ENCODE measurements around the gene CNN3. TPM values are rescaled to one million over a fixed set of nuclear protein-coding genes. Genes with fewer than 3 reads are reported as not detected.

Gene CNN3
- total RNA-seq, 2 experiments from 2014 or later = not detected

DNA sequence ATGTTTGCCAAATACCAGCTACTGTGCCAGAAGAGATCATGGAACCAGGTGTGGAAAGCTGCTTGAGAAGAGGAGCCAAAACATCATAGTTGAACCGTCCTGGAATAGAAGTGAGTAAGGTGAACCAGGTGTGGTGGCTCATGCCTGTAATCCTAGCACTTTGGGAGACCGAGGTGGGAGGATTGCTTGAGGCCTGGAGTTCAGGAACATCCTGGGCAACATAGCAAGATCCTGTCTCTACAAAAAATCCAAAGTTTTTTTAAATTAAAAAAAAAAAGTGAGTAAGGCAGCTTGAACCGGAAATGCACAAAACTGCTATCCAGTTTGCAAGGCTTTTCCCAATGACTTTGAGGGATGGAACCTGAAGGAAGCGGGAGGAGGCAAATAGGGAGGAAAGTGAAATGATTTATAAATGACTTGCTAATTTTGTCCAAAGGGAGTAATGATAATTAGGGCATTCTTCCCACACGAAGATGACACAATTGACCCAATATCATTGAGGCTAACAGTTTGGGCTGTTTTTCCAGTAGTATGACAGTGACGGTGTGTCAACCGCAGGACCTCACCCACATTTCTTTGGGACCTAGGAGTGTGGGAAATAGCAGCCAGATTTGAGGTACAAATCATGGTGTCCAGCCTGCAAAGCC lies 1.5 kb upstream of the CNN3 start:
- Histone ChIP-seq H3K4me3 (ENCODE audit: low read depth, low read length, poor library complexity, severe bottlenecking) (no peak overlapping the region), H3K4me2 (ENCODE audit: low read length) (no peak overlapping the region), H3K9me3 (ENCODE audit: low read length) (no peaks in the 10 kb centered on the region), H3K4me1 (ENCODE audit: insufficient read depth, low read length, poor library complexity, severe bottlenecking) (no peaks in the 10 kb centered on the region), H3K9me2 (ENCODE audit: insufficient read depth, low read length) (no peaks in the 10 kb centered on the region), H3K36me3 (ENCODE audit: insufficient read depth, low read length) (no peaks in the 10 kb centered on the region), H4K20me1 (ENCODE audit: insufficient read depth, low read length) (no peaks in the 10 kb centered on the region), H2AFZ (ENCODE audit: low read length) (no peak overlapping the region), H3K27ac (ENCODE audit: low read depth, low read length, poor library complexity, severe bottlenecking) (no peak overlapping the region), H3K79me2 (ENCODE audit: insufficient read depth, low read depth, low read length) (no peaks in the 10 kb centered on the region)
- no peak for DNase-seq (ENCODE audit: low spot score)
- POLR2A ChIA-PET = interaction anchor here (0.6 kb wide), 1 partner anchor 17 kb away, joined by 3 read pairs; no protein-coding TSS in a partner anchor
- CTCF ChIA-PET (ENCODE audit: unreplicated experiment) = no interaction called here
- BruUV-seq (replicated peaks) = no TSS peak
- intact Hi-C loops (cut with micrococcal nuclease; ENCODE audit: unreplicated experiment) = no loop called here
- TF ChIP-seq EZH2phosphoT487 (IDR thresholded peaks at IDR 0.05; ENCODE audit: borderline replicate concordance, low read depth, low read length) = no peak
- TF ChIP-seq, protein P1, sequence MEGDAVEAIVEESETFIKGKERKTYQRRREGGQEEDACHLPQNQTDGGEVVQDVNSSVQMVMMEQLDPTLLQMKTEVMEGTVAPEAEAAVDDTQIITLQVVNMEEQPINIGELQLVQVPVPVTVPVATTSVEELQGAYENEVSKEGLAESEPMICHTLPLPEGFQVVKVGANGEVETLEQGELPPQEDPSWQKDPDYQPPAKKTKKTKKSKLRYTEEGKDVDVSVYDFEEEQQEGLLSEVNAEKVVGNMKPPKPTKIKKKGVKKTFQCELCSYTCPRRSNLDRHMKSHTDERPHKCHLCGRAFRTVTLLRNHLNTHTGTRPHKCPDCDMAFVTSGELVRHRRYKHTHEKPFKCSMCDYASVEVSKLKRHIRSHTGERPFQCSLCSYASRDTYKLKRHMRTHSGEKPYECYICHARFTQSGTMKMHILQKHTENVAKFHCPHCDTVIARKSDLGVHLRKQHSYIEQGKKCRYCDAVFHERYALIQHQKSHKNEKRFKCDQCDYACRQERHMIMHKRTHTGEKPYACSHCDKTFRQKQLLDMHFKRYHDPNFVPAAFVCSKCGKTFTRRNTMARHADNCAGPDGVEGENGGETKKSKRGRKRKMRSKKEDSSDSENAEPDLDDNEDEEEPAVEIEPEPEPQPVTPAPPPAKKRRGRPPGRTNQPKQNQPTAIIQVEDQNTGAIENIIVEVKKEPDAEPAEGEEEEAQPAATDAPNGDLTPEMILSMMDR (conservative IDR thresholded peaks at IDR 0.05; ENCODE audit: low read length) = no peak

DNA sequence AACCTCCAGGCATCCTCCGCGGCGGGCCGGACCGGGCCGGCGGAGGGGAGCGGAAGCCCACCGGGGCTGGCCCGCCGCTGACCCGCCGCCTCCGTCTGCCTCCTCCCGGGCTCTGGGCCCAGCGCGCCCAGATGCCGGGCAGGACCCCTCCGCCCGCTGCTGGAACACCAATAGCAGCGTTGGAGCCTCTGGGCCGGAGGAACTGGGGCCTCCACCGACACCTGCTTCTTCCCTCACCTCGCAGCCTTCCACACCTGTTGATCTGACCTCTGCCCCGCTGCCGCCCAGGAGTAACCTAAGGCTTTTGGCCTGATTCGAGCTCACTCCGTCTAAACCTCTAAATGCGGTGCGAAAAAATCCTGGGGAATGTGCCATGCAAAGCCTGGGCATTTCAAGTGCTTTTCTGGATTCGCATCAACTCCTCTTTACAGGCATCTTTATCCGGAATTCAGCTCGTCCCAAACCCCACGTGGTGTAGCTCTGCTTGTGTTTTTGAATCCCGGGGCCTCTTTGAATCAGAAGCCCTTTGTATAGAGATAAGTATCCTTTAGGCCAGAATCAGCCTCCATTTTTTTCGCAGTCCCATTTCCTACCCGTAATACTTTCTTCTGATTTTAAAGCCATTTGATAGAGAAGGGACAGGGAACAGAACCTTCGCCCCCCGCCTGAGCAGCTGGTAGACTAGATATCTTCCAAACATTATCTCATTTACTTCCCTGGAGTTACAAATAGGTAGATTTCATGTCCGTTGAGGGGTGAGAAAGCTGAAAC lies 680 bp upstream of the CNN3 start:
- CTCF ChIA-PET (ENCODE audit: unreplicated experiment) = no interaction called here
- Histone ChIP-seq H3K9me2 (ENCODE audit: insufficient read depth, low read length) (no peaks in the 10 kb centered on the region), H3K4me3 (ENCODE audit: low read depth, low read length, poor library complexity, severe bottlenecking) (no peak overlapping the region), H2AFZ (ENCODE audit: low read length) (no peak overlapping the region), H3K79me2 (ENCODE audit: insufficient read depth, low read depth, low read length) (no peaks in the 10 kb centered on the region), H3K4me1 (ENCODE audit: insufficient read depth, low read length, poor library complexity, severe bottlenecking) (no peaks in the 10 kb centered on the region), H3K27ac (ENCODE audit: low read depth, low read length, poor library complexity, severe bottlenecking) (no peak overlapping the region), H3K4me2 (ENCODE audit: low read length) (no peak overlapping the region), H4K20me1 (ENCODE audit: insufficient read depth, low read length) (no peaks in the 10 kb centered on the region), H3K36me3 (ENCODE audit: insufficient read depth, low read length) (no peaks in the 10 kb centered on the region), H3K9me3 (ENCODE audit: low read length) (no peaks in the 10 kb centered on the region)
- TF ChIP-seq EZH2phosphoT487 (IDR thresholded peaks at IDR 0.05; ENCODE audit: borderline replicate concordance, low read depth, low read length) = no peak
- TF ChIP-seq, protein P1 (conservative IDR thresholded peaks at IDR 0.05; ENCODE audit: low read length) = no peak
- no TSS peak for BruUV-seq (replicated peaks)
- no peak for DNase-seq (ENCODE audit: low spot score)
- POLR2A ChIA-PET = interaction anchor here (0.6 kb wide), 1 partner anchor 18 kb away, joined by 3 read pairs; no protein-coding TSS in a partner anchor
- intact Hi-C loops (cut with micrococcal nuclease; ENCODE audit: unreplicated experiment) = no loop called here
